Ovary (tissue), 9 donors: ENCODE results near the gene KL. TPM values are rescaled to one million over a fixed set of nuclear protein-coding genes. Genes with fewer than 3 reads are reported as not detected.

Experiments used
- DNase-seq, 5 donors: peaks; one replicate each; pipeline ENCODE4 v3.0.0-alpha.2; 2019 to 2020
- H3K27ac ChIP-seq, 2 donors: fragments of 200-600 bp; one replicate each; pipeline versions ENCODE4 v1.5.1 to v1.8.0; 2019 to 2022
- H3K27me3 ChIP-seq: fragments of 200-600 bp; one replicate; pipeline ENCODE4 v1.8.0; 2022
- H3K36me3 ChIP-seq: fragments of 200-600 bp; sonication (generic); one replicate; pipeline ENCODE4 v1.5.1; 2019
- H3K4me1 ChIP-seq: one replicate; pipeline ENCODE4 v1.8.1; 2013; ENCODE audit warnings: mild to moderate bottlenecking, moderate library complexity; ENCODE audit not compliant: insufficient read depth
- H3K4me3 ChIP-seq: fragments of 200-600 bp; sonication (generic); one replicate; pipeline ENCODE4 v1.5.1; 2017
- H3K9me3 ChIP-seq, 2 donors: fragments of 200-600 bp in 1 of 2; sonication (generic) in 1 of 2; one replicate each; pipeline versions ENCODE4 v1.5.1 to v1.8.1; 2013 to 2019; ENCODE audit warnings: mild to moderate bottlenecking in 1 of 2, moderate library complexity in 1 of 2
- CTCF ChIP-seq, 3 donors: fragments of 450-650 bp in 2 of 3; fragments of 200-600 bp in 1 of 3; IDR thresholded peaks; one replicate each; pipeline versions ENCODE4 v1.5.1 to v1.8.0; 2016 to 2022; ENCODE audit warnings: antibody characterized with exemption in 3 of 3, mild to moderate bottlenecking in 1 of 3
- EP300 ChIP-seq: sonication (generic); formaldehyde crosslinking; IDR thresholded peaks from one replicate; pipeline ENCODE4 v1.6.1; 2017; ENCODE audit warnings: antibody characterized with exemption
- POLR2A ChIP-seq: fragments of 450-650 bp; IDR thresholded peaks from one replicate; pipeline ENCODE4 v1.6.1; 2017; ENCODE audit warnings: antibody characterized with exemption, mild to moderate bottlenecking, moderate library complexity
- WGBS, 3 donors: extraction: QIAGEN DNeasy Blood & Tissue Kit in 1 of 3; methylation state at CpG; one replicate each; pipeline versions ENCODE4 v1.1.5 to v1.1.7; 2013 to 2017; 5-methylcytosine and 5-hydroxymethylcytosine counted together
- intact Hi-C, 4 donors: fragments of 100-400 bp; cut with DNase I; formaldehyde crosslinking; loops; one replicate each; pipeline versions ENCODE4 v1.11.0 to v1.15.1; 2022 to 2023
- polyA plus RNA-seq, 2 donors: library from polyadenylated mRNA; stranded (reverse); fragments of 200-250 nt in 1 of 2; fragments of 350-450 nt in 1 of 2; fragmentation: Illumina TruSeq in 1 of 2; extraction: RNeasy Lipid Tissue Mini Kit (QIAGEN cat#74804) in 1 of 2; gene quantifications; one replicate each; pipeline ENCODE4 v1.2.3, GENCODE V29; 2013 to 2014
- total RNA-seq, 7 donors: library from RNA; depleted of rRNA in 2 of 7; stranded (reverse); fragments of >200 nt in 2 of 7; fragmentation: NEBNext Ultra II Directional in 3 of 7; extraction: Animal tissue kit (Norgen Biotek cat#: 25700) in 3 of 7; gene quantifications; one replicate each; pipeline versions ENCODE4 v1.1.0 to v1.2.4, GENCODE V29; 2016 to 2023
- donor health status: DM: no; HTN: no; CAD: no; lungs with moderate emphysema.
- donor health status: DM: no; HTN: no; CAD: no.
- donor health status: Bipolar disorder and iron deficiency.
- donor health status: DM: yes; HTN: yes; CAD: no.
- donor health status: DM: no; HTN: no; CAD: no.
- donor health status: DM: yes; HTN: yes; CAD: no.

KL gene
- total and polyA plus RNA-seq, 9 donors, result 0.24 to 1.3 (median 0.55) TPM

GRCh38 chr13:33033051-33033812, 17.0 kb downstream of the KL start:
- Histone ChIP-seq H3K27me3 (no peaks in the 10 kb centered on the region), H3K4me1 (no peaks in the 10 kb centered on the region), H3K4me3 (no peak overlapping the region), H3K36me3 (no peaks in the 10 kb centered on the region), H3K27ac (no peak overlapping the region), H3K9me3 (no peaks in the 10 kb centered on the region)
- TF ChIP-seq POLR2A (no peak), EP300 (no peak), CTCF (IDR thresholded peaks at IDR 0.05) (no peak)
- WGBS, 3 donors, result 73 to 78% (median 74%) methylated on average over 14 of the region's 14 CpGs
- intact Hi-C loops, result no loop called here
- DNase-seq, result no peak

- H3K27ac ChIP-seq, result no peak overlapping the region
Measured at GRCh38 chr13:33033986-33034385, 17.8 kb downstream of the KL start.

GRCh38 chr13:33034882-33035520, 18.8 kb downstream of the KL start:
- Histone ChIP-seq H3K27me3 (no peaks in the 10 kb centered on the region), H3K36me3 (no peaks in the 10 kb centered on the region), H3K9me3 (no peaks in the 10 kb centered on the region), H3K4me1 (peaks cover 4% of the 10 kb centered on the region), H3K27ac (no peak overlapping the region), H3K4me3 (no peak overlapping the region)
- DNase-seq, result no peak
- TF ChIP-seq POLR2A (no peak), CTCF (IDR thresholded peaks at IDR 0.05) (no peak)
- intact Hi-C loops, result no loop called here
- WGBS, 3 donors, result 88 to 93% (median 88%) methylated on average over 5 of the region's 5 CpGs

More at GRCh38 chr13:33033986-33034385, 17.8 kb downstream of the KL start:
- no peaks in the 10 kb centered on the region for H3K36me3 ChIP-seq
- no peaks in the 10 kb centered on the region for H3K27me3 ChIP-seq
- intact Hi-C loops, result no loop called here
- TF ChIP-seq EP300, result no peak
- TF ChIP-seq CTCF (IDR thresholded peaks at IDR 0.05), result no peak
- no peak for TF ChIP-seq POLR2A
- H3K9me3 ChIP-seq, result no peaks in the 10 kb centered on the region
- DNase-seq, result no peak
- no peak overlapping the region for H3K4me3 ChIP-seq
- no peaks in the 10 kb centered on the region for H3K4me1 ChIP-seq

- Histone ChIP-seq H3K36me3 (no peaks in the 10 kb centered on the region), H3K4me1 (peaks cover 4% of the 10 kb centered on the region), H3K9me3 (no peaks in the 10 kb centered on the region), H3K27me3 (no peaks in the 10 kb centered on the region), H3K4me3 (no peak overlapping the region), H3K27ac (no peak overlapping the region)
- WGBS, 3 donors, result 84 to 93% (median 89%) methylated on average over 1 of the region's 1 CpG
- intact Hi-C loops, result no loop called here
- no peak for TF ChIP-seq CTCF (IDR thresholded peaks at IDR 0.05)
- no peak for TF ChIP-seq POLR2A
- no peak for TF ChIP-seq EP300
- DNase-seq, result no peak
Measured at GRCh38 chr13:33037673-33038072, 21.4 kb downstream of the KL start.
